ENCODE measurements around the gene QDPR. TPM values are rescaled to one million over a fixed set of nuclear protein-coding genes. Genes with fewer than 3 reads are reported as not detected.
A peak's percentile ranks its signal among the peaks of the same experiment; 100 is the strongest.
"Not testable (repeated sequence)": the region's sequence is repeated elsewhere in the genome, so short reads cannot be mapped to it uniquely, and the experiment has no call there.

Gene QDPR
- total RNA-seq, 1 donor from 2014 or later, result 22.6 TPM

DNA sequence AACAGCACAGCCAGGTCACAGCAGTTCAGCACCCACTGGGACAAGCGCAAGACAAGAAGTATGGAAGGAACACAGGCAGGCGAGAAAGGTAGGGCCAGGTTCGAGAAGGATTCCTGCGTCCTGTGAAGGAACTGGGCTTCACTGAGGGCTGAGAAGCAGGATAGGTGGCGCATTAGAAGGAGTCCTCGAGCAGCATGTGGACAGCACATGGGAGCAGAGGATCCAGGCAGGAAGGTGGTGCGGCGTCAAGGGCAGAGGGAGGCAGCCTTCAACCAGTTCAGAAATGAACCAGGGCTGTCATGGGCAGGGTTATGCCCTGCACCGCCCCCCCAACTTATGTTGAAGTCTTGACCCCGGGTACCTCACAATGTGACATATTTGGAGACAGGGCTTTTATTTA is 34.3 kb upstream of the QDPR start:
- no peak for TF ChIP-seq CTCF (IDR thresholded peaks at IDR 0.05; ENCODE audit: insufficient read depth, low read length, severe bottlenecking)
- H3K36me3 ChIP-seq (ENCODE audit: control insufficient read depth, insufficient read depth, low read length), result no peaks in the 10 kb centered on the region
- no peaks in the 10 kb centered on the region for H3K27me3 ChIP-seq (ENCODE audit: control insufficient read depth, insufficient read depth, low read length)
- DNase-seq (ENCODE audit: low read depth) (no peak), FAIRE-seq (no peak)
- H3K4me3 ChIP-seq (ENCODE audit: low read depth, low read length), result no peak overlapping the region

DNA sequence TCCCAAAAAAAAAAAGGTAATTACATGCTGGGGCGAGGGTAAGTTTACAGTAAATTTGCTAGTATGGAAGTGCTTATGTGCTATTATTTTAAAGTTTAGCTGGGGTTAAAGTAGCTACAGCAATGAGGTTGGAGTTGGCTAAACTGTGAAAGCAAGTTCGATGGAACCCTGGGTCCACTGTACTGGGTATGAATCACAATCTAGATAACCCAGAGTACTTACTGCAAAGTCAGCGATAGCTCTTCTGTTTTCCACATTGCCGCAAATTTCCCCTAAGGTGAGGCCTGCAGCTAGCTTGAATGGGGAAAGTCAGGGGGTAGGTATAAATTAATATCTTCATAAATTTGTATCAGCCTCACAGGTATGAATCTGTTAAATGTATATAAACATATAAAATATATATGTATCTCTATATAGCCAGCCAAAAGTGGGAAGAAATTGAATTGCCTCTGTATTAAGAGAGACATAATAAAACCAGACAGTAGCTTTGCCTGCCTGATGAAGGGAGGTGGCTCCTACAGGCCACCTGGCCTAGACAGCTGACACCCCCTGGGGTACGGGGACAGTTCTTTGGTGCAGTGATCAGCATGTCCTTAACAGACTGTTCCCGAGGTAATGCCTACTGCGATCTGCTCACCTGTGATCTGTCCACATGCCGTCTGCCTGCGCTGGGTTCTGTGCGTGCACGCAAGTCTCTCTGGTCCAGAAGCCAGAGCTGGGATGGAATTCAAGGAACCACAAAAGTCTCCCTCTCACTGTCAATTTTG is 33.7 kb upstream of the QDPR start:
- H3K36me3 ChIP-seq (ENCODE audit: control insufficient read depth, insufficient read depth, low read length), result no peaks in the 10 kb centered on the region
- FAIRE-seq, result no peak
- DNase-seq (ENCODE audit: low read depth), result no peak
- no peak for TF ChIP-seq CTCF (IDR thresholded peaks at IDR 0.05; ENCODE audit: insufficient read depth, low read length, severe bottlenecking)
- H3K27me3 ChIP-seq (ENCODE audit: control insufficient read depth, insufficient read depth, low read length), result no peaks in the 10 kb centered on the region
- no peak overlapping the region for H3K4me3 ChIP-seq (ENCODE audit: low read depth, low read length)

DNA sequence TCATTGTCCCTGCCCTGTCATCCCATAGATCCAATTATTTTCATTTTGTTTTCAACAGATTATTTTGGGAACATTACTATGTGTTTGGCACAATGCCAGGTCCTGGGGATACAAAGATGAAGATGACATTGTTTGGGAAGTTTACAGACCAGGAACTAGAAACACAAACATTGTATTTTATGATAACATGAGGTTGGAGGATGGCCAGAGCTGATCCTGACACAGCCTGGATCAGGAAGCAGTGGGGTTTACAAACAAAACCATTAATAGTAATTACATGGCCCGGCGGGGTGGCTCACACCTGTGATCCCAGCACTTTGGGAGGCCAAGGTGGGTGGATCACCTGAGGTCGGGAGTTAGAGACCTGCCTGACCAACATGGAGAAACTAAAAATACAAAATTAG is 32.9 kb upstream of the QDPR start:
- H3K4me3 ChIP-seq (ENCODE audit: low read depth, low read length), result no peak overlapping the region
- no peaks in the 10 kb centered on the region for H3K36me3 ChIP-seq (ENCODE audit: control insufficient read depth, insufficient read depth, low read length)
- FAIRE-seq (no peak), DNase-seq (ENCODE audit: low read depth) (no peak)
- H3K27me3 ChIP-seq (ENCODE audit: control insufficient read depth, insufficient read depth, low read length), result no peaks in the 10 kb centered on the region
- no peak for TF ChIP-seq CTCF (IDR thresholded peaks at IDR 0.05; ENCODE audit: insufficient read depth, low read length, severe bottlenecking)

- DNase-seq (ENCODE audit: low read depth) (peak; percentile 8), FAIRE-seq (peak; percentile 36)
- no peak for TF ChIP-seq CTCF (IDR thresholded peaks at IDR 0.05; ENCODE audit: insufficient read depth, low read length, severe bottlenecking)
- Histone ChIP-seq H3K4me3 (ENCODE audit: low read depth, low read length) (no peak overlapping the region), H3K27me3 (ENCODE audit: control insufficient read depth, insufficient read depth, low read length) (no peaks in the 10 kb centered on the region), H3K36me3 (ENCODE audit: control insufficient read depth, insufficient read depth, low read length) (no peaks in the 10 kb centered on the region)
Observed at GRCh38 chr4:17544205-17544604, 32.3 kb upstream of the QDPR start.

DNA sequence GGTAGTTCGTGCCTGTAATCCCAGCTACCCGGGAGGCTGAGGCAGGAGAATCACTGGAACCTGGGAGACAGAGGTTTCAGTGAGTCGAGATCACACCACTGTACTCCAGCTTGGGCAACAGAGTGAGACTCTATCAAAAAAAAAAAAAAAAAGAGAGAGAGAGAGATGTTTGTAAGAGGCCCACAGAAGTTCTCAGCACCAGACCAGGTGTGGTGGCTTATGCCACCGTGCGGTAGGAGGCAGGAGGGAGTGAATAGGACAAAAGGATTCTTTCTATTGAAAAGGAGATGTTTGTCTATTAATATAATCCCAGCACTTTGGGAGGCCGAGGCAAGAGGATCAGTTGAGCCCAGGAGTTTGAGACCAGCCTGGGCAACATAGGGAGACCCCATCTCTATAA is 25.2 kb upstream of the QDPR start:
- not testable (repeated sequence) for DNase-seq (ENCODE audit: low read depth); H3K36me3 ChIP-seq (ENCODE audit: control insufficient read depth, insufficient read depth, low read length); H3K27me3 ChIP-seq (ENCODE audit: control insufficient read depth, insufficient read depth, low read length); H3K4me3 ChIP-seq (ENCODE audit: low read depth, low read length); FAIRE-seq

GRCh38 chr4:17535906-17536305 is 24.0 kb upstream of the QDPR start:
- no peak for TF ChIP-seq CTCF (IDR thresholded peaks at IDR 0.05; ENCODE audit: insufficient read depth, low read length, severe bottlenecking)
- no peaks in the 10 kb centered on the region for H3K36me3 ChIP-seq (ENCODE audit: control insufficient read depth, insufficient read depth, low read length)
- no peak for FAIRE-seq

More at GRCh38 chr4:17535906-17536305, 24.0 kb upstream of the QDPR start:
- Histone ChIP-seq H3K4me3 (ENCODE audit: low read depth, low read length) (no peak overlapping the region), H3K27me3 (ENCODE audit: control insufficient read depth, insufficient read depth, low read length) (no peaks in the 10 kb centered on the region)
- DNase-seq (ENCODE audit: low read depth), result no peak
